Suprapubic skin (tissue), 3 donors: Measurements from ENCODE around the gene SPRYD3.

ENCODE experiments used
- POLR2A ChIP-seq, 2 donors: fragments of 450-650 bp; IDR thresholded peaks; one replicate each; pipeline ENCODE4 v1.6.1; 2017; ENCODE audit warnings: antibody characterized with exemption in 2 of 2, mild to moderate bottlenecking in 2 of 2, moderate library complexity in 2 of 2
- TF ChIP-seq, protein P1 (sequence below), 2 donors: fragments of 200-600 bp in 1 of 2; fragments of 450-650 bp in 1 of 2; sonication (generic) in 1 of 2; IDR thresholded peaks; one replicate each; pipeline ENCODE4 v1.5.1; 2016 to 2019; ENCODE audit warnings: antibody characterized with exemption in 2 of 2, mild to moderate bottlenecking in 1 of 2, moderate library complexity in 1 of 2

GRCh38 chr12:53115891-53116648, 36.9 kb upstream of the SPRYD3 start:
- TF ChIP-seq POLR2A (IDR thresholded peaks at IDR 0.05) = no peak
- TF ChIP-seq, protein P1, sequence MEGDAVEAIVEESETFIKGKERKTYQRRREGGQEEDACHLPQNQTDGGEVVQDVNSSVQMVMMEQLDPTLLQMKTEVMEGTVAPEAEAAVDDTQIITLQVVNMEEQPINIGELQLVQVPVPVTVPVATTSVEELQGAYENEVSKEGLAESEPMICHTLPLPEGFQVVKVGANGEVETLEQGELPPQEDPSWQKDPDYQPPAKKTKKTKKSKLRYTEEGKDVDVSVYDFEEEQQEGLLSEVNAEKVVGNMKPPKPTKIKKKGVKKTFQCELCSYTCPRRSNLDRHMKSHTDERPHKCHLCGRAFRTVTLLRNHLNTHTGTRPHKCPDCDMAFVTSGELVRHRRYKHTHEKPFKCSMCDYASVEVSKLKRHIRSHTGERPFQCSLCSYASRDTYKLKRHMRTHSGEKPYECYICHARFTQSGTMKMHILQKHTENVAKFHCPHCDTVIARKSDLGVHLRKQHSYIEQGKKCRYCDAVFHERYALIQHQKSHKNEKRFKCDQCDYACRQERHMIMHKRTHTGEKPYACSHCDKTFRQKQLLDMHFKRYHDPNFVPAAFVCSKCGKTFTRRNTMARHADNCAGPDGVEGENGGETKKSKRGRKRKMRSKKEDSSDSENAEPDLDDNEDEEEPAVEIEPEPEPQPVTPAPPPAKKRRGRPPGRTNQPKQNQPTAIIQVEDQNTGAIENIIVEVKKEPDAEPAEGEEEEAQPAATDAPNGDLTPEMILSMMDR (IDR thresholded peaks at IDR 0.05) = no peak
